Rectal smooth muscle tissue (tissue), 1 donor: ENCODE measurements around the gene SRF.
A peak's percentile ranks its signal among the peaks of the same experiment; 100 is the strongest.

Experiments
- H3K27ac ChIP-seq: one replicate; pipeline ENCODE4 v1.7.0; 2013; ENCODE audit warnings: low read depth, low read length, inconsistent platforms
- H3K27me3 ChIP-seq: one replicate; pipeline ENCODE4 v1.7.0; 2013; ENCODE audit warnings: low read length; ENCODE audit not compliant: control insufficient read depth, insufficient read depth
- H3K36me3 ChIP-seq: one replicate; pipeline ENCODE4 v1.7.0; 2013; ENCODE audit warnings: low read length; ENCODE audit not compliant: control insufficient read depth, insufficient read depth
- H3K4me1 ChIP-seq: one replicate; pipeline ENCODE4 v1.7.0; 2013; ENCODE audit warnings: low read length; ENCODE audit not compliant: control insufficient read depth, insufficient read depth
- H3K4me3 ChIP-seq: one replicate; pipeline ENCODE4 v1.7.0; 2013; ENCODE audit warnings: low read length
- H3K9ac ChIP-seq: one replicate; pipeline ENCODE4 v1.7.0; 2013; ENCODE audit warnings: low read length

Gene SRF

DNA sequence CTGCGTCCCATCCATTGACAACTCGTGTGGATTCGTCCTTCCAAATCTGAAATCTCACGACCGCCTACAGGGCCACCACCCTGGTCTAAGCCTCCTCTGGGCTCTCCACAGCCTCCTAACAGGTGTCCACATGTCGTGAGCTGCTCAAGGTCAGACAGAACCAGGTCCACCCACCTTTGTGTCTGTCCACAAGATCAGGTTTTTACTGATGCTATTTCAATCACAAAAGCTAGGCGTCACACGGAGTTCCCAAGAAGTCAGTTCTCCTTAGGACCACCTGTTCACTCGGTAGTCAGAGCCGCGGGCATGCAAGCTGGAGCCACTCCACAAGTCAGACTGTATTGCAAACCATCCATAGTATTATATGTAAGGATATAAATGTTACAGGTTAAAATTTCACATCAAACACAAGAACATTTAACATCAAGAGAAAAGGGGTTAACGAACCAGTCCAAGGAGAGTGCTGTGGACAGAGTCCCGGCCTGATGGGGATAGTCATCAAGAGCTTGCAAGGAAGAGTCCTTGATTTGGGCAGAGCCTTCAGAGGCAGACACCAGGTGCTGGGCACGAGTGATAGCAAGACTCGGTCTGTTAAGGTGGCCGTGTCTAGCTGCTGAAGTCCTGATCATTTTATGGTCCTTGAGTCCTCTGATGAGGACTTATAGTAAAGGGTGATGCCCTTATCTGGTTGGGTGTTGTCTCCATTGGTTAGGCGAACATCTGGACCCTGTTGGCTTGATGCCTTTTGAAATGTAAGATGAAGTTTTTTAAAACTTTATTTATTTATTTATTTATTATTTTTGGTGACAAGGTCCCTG, 58.9 kb downstream of the SRF start:
- no peaks in the 10 kb centered on the region for H3K4me1 ChIP-seq
- H3K27me3 ChIP-seq, result no peaks in the 10 kb centered on the region
- H3K27ac ChIP-seq, result no peak overlapping the region
- H3K9ac ChIP-seq, result no peak overlapping the region
- peak overlapping the region; percentile 74 for H3K4me3 ChIP-seq
- H3K36me3 ChIP-seq, result no peaks in the 10 kb centered on the region

- no peaks in the 10 kb centered on the region for H3K4me1 ChIP-seq
- no peaks in the 10 kb centered on the region for H3K27me3 ChIP-seq
- H3K9ac ChIP-seq, result no peak overlapping the region
- H3K27ac ChIP-seq, result no peak overlapping the region
- no peaks in the 10 kb centered on the region for H3K36me3 ChIP-seq
- H3K4me3 ChIP-seq, result no peak overlapping the region
Measured at GRCh38 chr6:43231053-43231452, 60.0 kb downstream of the SRF start.
